Subcutaneous adipose tissue (tissue), 4 donors: ENCODE results near the gene BAHCC1. TPM values are rescaled to one million over a fixed set of nuclear protein-coding genes. Genes with fewer than 3 reads are reported as not detected.

Source experiments
- CTCF ChIP-seq: fragments of 450-650 bp; IDR thresholded peaks from one replicate; pipeline ENCODE4 v1.5.1; 2016; ENCODE audit warnings: low read depth, mild to moderate bottlenecking, control low read depth, antibody characterized with exemption, moderate library complexity
- total RNA-seq, 4 donors: library from RNA; depleted of rRNA; stranded (reverse); fragments of >200 nt; gene quantifications; one replicate each; pipeline ENCODE4 v1.1.0, GENCODE V29; 2016

BAHCC1 gene
- total RNA-seq, 4 donors from 2014 or later: 2.6 to 24.1 (median 5.7) TPM

DNA sequence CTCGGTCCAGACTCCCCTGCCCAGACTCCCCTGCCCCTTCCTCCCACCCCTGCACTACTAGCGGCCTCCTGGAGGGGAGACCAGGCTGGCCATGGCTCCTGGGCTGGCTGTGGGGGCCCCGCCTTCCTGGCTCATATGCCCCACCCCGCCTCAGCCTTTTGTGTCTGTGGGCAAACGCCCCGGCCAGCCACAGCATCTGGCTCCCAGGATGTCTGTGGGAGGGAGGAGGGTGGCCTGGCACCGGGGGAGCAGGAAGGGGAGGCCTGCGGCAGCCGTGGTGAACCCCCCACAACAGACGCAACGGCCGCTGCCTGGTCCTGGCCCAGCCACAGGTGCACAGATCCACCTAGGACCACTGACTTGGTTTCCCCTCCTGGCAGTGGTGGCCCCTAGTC lies 32.9 kb downstream of the BAHCC1 start:
- TF ChIP-seq CTCF: no peak

DNA sequence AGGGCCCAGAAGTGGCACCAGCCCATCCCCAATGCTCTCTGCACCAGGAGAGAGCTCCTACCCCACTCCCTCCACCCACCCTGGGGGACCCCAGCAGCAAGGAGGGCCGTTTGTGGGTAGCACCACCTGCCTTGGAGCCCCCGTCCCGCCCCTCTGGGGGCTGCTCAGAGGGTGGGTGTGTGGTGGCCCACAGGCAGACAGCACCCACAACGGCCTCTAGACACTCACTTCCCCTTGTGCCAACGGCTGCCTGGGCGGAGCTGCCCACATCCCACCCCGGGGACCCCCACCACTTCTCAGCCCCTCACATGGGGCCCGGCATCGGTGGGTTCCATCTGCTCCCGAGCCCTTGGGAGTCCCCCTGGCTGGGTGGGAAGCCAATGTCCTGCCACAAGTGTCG lies 33.3 kb downstream of the BAHCC1 start:
- no peak for TF ChIP-seq CTCF

DNA sequence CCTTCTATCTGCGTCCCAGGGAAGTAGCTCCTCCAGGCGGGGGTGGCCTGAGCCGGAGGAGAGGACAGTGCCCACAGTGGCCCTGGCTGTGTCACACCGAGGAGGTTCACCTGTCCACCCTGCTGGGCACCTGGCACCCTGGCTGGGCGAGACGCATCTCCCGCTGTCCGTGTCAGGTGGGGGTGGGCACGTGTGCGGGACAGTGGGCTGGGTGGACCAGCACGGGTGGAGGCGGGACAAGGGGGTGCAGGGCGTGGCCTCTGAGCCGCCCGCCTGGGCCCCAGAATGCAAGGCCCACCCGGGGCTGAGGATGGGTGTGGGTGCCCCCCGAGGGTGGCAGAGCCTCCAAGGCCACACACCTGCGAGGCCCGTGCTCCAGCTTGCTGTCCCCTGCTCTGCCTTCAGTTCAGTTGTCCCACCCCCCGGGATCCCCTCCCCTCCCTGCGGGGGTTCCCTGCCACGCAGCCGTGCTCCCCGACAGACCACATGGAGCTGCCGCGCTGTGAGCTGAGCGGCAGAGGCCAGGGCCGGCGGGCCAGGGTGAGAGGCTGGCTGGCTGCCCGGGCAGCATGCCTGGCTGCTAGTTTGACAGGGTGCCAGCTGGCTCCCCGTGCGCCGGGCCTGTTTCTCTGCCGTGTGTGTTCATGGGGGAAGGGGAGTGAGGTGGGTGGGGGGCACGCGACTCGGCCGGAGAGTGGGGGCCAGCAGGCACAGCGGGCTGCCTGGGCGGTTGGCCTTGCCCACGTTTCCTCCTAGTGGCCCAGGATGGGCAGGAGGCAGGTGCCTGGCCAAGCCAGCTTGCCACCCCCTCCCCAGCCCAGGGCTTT lies 33.9 kb downstream of the BAHCC1 start:
- no peak for TF ChIP-seq CTCF

- TF ChIP-seq CTCF: no peak
Observed at GRCh38 chr17:81429821-81430551, 34.7 kb downstream of the BAHCC1 start.

GRCh38 chr17:81431545-81432482 lies 36.6 kb downstream of the BAHCC1 start:
- no peak for TF ChIP-seq CTCF

DNA sequence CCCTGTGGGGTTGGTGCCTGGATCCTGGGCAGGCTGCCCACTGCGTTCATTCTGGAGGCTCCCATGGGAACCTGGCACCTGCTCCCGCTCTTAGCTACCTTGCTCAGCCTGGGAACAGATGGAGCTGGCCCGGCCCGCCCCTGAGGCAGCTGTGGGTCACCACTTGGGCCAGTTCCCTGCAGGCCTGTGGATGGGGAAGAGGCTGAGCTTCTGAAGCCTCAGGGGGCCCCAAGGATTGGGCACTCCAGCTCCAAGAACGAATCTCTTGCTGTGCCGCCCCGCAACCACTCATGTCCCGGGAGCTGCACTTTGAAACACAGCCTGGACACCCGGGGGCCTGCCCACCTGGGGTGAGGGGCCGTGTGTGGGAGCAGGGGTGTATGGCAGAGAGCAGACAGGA lies 37.7 kb downstream of the BAHCC1 start:
- no peak for TF ChIP-seq CTCF
